SK-N-SH (cell line): ENCODE results near the gene ZNF132. TPM values are rescaled to one million over a fixed set of nuclear protein-coding genes. Genes with fewer than 3 reads are reported as not detected.

ENCODE experiments used
- CTCF ChIA-PET: fragments of 300-600, 350-600 bp; formaldehyde crosslinking; extraction: SDS; loops from one replicate; lab custom pipeline; 2021; lab: Yijun Ruan, JAX
- POLR2A ChIA-PET: fragments of 350-600 bp; sonication (Branson Sonifier 250); formaldehyde crosslinking; extraction: SDS; loops from one replicate; lab custom pipeline; 2020; ENCODE audit warnings: antibody characterized with exemption, inconsistent platforms; lab: Yijun Ruan, JAX
- DNase-seq: peaks from one replicate; pipeline ENCODE4 v3.0.0; 2012
- H2AFZ ChIP-seq: fragments of 200-600 bp; sonication (generic); 2 replicates; pipeline ENCODE4 v1.8.1; 2016; ENCODE audit warnings: antibody characterized with exemption, mild to moderate bottlenecking, low read depth
- H3F3A ChIP-seq: fragments of 200-600 bp; sonication (generic); replicated peaks from 2 replicates; pipeline ENCODE3; 2016; ENCODE audit warnings: antibody characterized with exemption, mild to moderate bottlenecking; ENCODE audit not compliant: insufficient read depth
- H3K27ac ChIP-seq, 2 experiments: fragments of 200-500 bp in 1 of 2; fragments of 200-600 bp in 1 of 2; sonication (Bioruptor generic) in 1 of 2; sonication (generic), shearing (Covaris generic) in 1 of 2; 2 replicates each; pipeline versions ENCODE4 v1.5.1 to v1.6.1; 2014 to 2016; ENCODE audit warnings: low read depth in 2 of 2, inconsistent platforms in 1 of 2, low read length in 1 of 2, mild to moderate bottlenecking in 1 of 2, mixed read lengths in 1 of 2
- H3K27me3 ChIP-seq: fragments of 200-600 bp; sonication (generic), shearing (Covaris generic); 2 replicates; pipeline ENCODE4 v1.6.1; 2016; ENCODE audit warnings: mixed run types; ENCODE audit not compliant: insufficient read depth
- H3K36me3 ChIP-seq, 2 experiments: fragments of 200-500 bp in 1 of 2; fragments of 200-600 bp in 1 of 2; sonication (Bioruptor generic) in 1 of 2; sonication (generic) in 1 of 2; replicated peaks in 1 of 2; 2 replicates each; pipeline versions ENCODE3 to v1.5.1; 2014 to 2016; ENCODE audit warnings: low read length in 1 of 2, mild to moderate bottlenecking in 1 of 2; ENCODE audit not compliant: insufficient read depth in 2 of 2, control insufficient read depth in 1 of 2
- H3K4me1 ChIP-seq, 2 experiments: fragments of 200-500 bp in 1 of 2; fragments of 200-600 bp in 1 of 2; sonication (Bioruptor generic) in 1 of 2; sonication (generic), shearing (Covaris generic) in 1 of 2; 2 replicates each; pipeline versions ENCODE4 v1.5.1 to v1.6.1; 2014 to 2016; ENCODE audit warnings: low read depth in 1 of 2, low read length in 1 of 2, mixed run types in 1 of 2; ENCODE audit not compliant: insufficient read depth in 2 of 2, control insufficient read depth in 1 of 2
- H3K4me2 ChIP-seq: fragments of 200-600 bp; sonication (generic), shearing (Covaris generic); 2 replicates; pipeline ENCODE4 v1.6.1; 2017; ENCODE audit warnings: mixed run types
- H3K4me3 ChIP-seq, 2 experiments: fragments of 200-500 bp in 1 of 2; fragments of 200-600 bp in 1 of 2; sonication (Bioruptor generic) in 1 of 2; sonication (generic), shearing (Covaris generic) in 1 of 2; 2 replicates each; pipeline versions ENCODE4 v1.5.1 to v1.8.1; 2014 to 2016; ENCODE audit warnings: low read depth in 2 of 2, inconsistent platforms in 1 of 2, low read length in 1 of 2, mild to moderate bottlenecking in 1 of 2, mixed read lengths in 1 of 2, moderate library complexity in 1 of 2
- H3K79me2 ChIP-seq: fragments of 200-600 bp; sonication (generic); 2 replicates; pipeline ENCODE4 v1.8.1; 2017; ENCODE audit warnings: mild to moderate bottlenecking; ENCODE audit not compliant: insufficient read depth
- H3K9ac ChIP-seq: fragments of 200-600 bp; sonication (generic); 2 replicates; pipeline ENCODE4 v1.6.1; 2017; ENCODE audit warnings: mixed run types
- H3K9me2 ChIP-seq: fragments of 200-600 bp; sonication (generic); 2 replicates; pipeline ENCODE4 v1.6.1; 2017; ENCODE audit warnings: mixed run types
- H3K9me3 ChIP-seq: fragments of 200-600 bp; sonication (generic); 2 replicates; pipeline ENCODE4 v1.6.1; 2017; ENCODE audit warnings: mixed run types, mild to moderate bottlenecking, moderate library complexity
- H4K20me1 ChIP-seq: fragments of 200-600 bp; sonication (generic); 2 replicates; pipeline ENCODE4 v1.6.1; 2017; ENCODE audit warnings: mild to moderate bottlenecking, mixed run types; ENCODE audit not compliant: insufficient read depth
- CHD2 ChIP-seq: fragments of 150-350 bp; IDR thresholded peaks from 2 replicates; pipeline ENCODE4 v1.6.1; 2018; ENCODE audit warnings: low read length; ENCODE audit not compliant: partially characterized antibody
- EP300 ChIP-seq, 2 experiments: IDR thresholded peaks; 2 replicates each; pipeline versions ENCODE4 v1.4.0 to v1.6.1; 2012; ENCODE audit warnings: borderline replicate concordance in 1 of 2, low read depth in 1 of 2, low read length in 1 of 2
- EZH2phosphoT487 ChIP-seq: fragments of 200-600 bp; sonication (generic); IDR thresholded peaks from 2 replicates; pipeline ENCODE4 v1.6.1; 2017; ENCODE audit warnings: low read depth, mixed run types, mild to moderate bottlenecking, antibody characterized with exemption, moderate library complexity, borderline replicate concordance
- FOSL2 ChIP-seq: IDR thresholded peaks from 2 replicates; pipeline ENCODE4 v1.4.0; 2012; ENCODE audit warnings: low read depth, mild to moderate bottlenecking, moderate library complexity, borderline replicate concordance
- GATA2 ChIP-seq: sonication (generic); formaldehyde crosslinking; IDR thresholded peaks from 2 replicates; pipeline ENCODE4 v1.5.0; 2020; ENCODE audit warnings: mild to moderate bottlenecking, missing genetic modification reagents
- IRF3 ChIP-seq: fragments of 150-350 bp; IDR thresholded peaks from 2 replicates; pipeline ENCODE4 v1.6.1; 2016; ENCODE audit warnings: mild to moderate bottlenecking, low read depth, low read length
- MAX ChIP-seq: IDR thresholded peaks from 2 replicates; pipeline ENCODE4 v1.4.0; 2012; ENCODE audit warnings: low read depth
- MXI1 ChIP-seq: IDR thresholded peaks from 2 replicates; pipeline ENCODE4 v1.6.1; 2012; ENCODE audit warnings: mild to moderate bottlenecking, low read depth, low read length, improper control_type of control experiment
- NFIC ChIP-seq: IDR thresholded peaks from 2 replicates; pipeline ENCODE4 v1.4.0; 2012; ENCODE audit warnings: borderline replicate concordance
- NRF1 ChIP-seq: IDR thresholded peaks from 2 replicates; pipeline ENCODE4 v1.6.1; 2012; ENCODE audit warnings: low read depth, mild to moderate bottlenecking, low read length
- POLR2AphosphoS5 ChIP-seq: IDR thresholded peaks from 2 replicates; pipeline ENCODE4 v1.6.1; 2012; ENCODE audit warnings: low read depth, low read length
- RFX5 ChIP-seq: IDR thresholded peaks from 2 replicates; pipeline ENCODE4 v1.6.1; 2012; ENCODE audit warnings: mild to moderate bottlenecking, improper control_type of control experiment, low read length
- SIN3A ChIP-seq: IDR thresholded peaks from 2 replicates; pipeline ENCODE4 v1.6.1; 2012; ENCODE audit warnings: low read depth, mild to moderate bottlenecking, low read length, moderate library complexity, borderline replicate concordance
- SMC3 ChIP-seq: IDR thresholded peaks from 2 replicates; pipeline ENCODE4 v1.6.1; 2012; ENCODE audit warnings: low read depth, low read length, improper control_type of control experiment
- TCF12 ChIP-seq: IDR thresholded peaks from 2 replicates; pipeline ENCODE4 v1.4.0; 2012
- WGBS: methylation state at CpG from one replicate; pipeline ENCODE4 v1.1.6; 2017; ENCODE audit warnings: low lambda C conversion rate; 5-methylcytosine and 5-hydroxymethylcytosine counted together
- polyA plus RNA-seq, 3 experiments: library from polyadenylated mRNA; depleted of rRNA; stranded (reverse); fragments of >200 nt; gene quantifications; 2 replicates each; pipeline ENCODE4 v1.2.3, GENCODE V29; 2012

ZNF132 gene
- polyA plus RNA-seq, 1 of the 3 experiments (the other 2 are of a cell fraction), result 1.3 TPM

DNA sequence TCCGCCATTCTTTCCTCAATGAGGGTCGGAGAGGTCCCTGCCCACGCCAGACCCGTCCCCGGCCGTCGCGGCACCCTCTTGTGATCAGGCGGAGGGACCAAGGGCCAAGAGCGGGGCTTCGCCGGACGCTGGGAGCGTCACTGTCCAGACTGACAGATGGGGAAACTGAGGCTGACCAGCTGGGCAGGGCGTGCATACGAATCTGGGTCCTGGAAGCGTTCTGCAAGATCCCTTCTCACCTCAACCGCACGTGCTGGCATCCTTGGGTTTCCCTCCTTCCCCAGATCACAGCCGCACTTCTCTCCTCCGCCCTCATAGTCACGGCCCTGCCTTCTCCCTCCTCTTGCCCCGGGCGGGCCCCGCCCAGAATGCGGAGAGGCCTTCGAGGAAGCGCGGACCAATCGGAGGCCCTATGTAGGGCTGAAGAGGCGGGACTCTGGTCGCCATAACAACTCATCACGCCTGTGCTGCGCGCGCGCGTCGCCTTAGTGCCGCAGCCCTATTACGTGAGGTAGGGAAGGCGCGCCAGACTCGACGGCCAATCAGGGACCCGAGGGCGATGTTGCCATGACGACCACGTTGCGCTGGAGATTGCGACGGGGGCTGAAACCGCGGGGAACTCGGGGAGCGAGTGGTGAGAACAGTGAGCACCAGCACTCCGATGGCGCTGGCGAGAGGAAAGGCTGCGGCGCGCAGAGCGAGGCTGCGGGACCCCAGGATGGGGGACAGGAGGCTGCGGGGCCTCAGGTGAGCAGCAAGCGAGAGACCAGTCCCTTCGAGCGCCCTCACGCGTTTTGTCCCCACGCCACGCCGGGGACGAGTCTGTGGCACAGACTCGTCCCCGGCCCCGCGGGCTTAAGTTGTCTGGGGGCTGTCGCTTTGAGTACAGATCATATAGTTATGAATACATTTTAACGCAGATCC is 38.8 kb downstream of the ZNF132 start (continued):
- peak; percentile 99 for TF ChIP-seq RFX5
- TF ChIP-seq MAX, result peak; percentile 73
- no peak for TF ChIP-seq EZH2phosphoT487
- no peak; the same call in 1 of the 2 replicates for TF ChIP-seq SIN3A
- no peak for TF ChIP-seq GATA2 (CRISPR knock-in tag)
- TF ChIP-seq SMC3, result no peak
- peak; percentile 82 for TF ChIP-seq NRF1

- Histone ChIP-seq H3K79me2 (peaks cover 17% of the 10 kb centered on the region), H3K4me2 (peak overlapping the region; percentile 100), H3K9ac (peak overlapping the region; percentile 70), H3K9me3 (no peaks in the 10 kb centered on the region), H3K4me3 (peak overlapping the region; percentile 66 to 83), H3K36me3 (no peaks in the 10 kb centered on the region), H4K20me1 (no peaks in the 10 kb centered on the region), H3K27me3 (no peaks in the 10 kb centered on the region), H3K4me1 (peaks cover 6 to 20% of the 10 kb centered on the region in 2 experiments; a peak in 2 of 4 replicates), H3K27ac (peak overlapping the region; percentile 43 to 87; a peak in 3 of 4 replicates), H3K9me2 (no peaks in the 10 kb centered on the region), H2AFZ (peak overlapping the region; percentile 77; the same call in 1 of the 2 replicates), H3F3A (peaks cover 22% of the 10 kb centered on the region)
- WGBS, result 40% methylated on average over 18 of the region's 18 CpGs
- peak; percentile 82 for DNase-seq
- ChIA-PET POLR2A (interaction anchor here (1.6 kb wide), 1 partner anchor 38 kb away, joined by 6 read pairs; the partner anchor contains the start of gene ZNF497), CTCF (interaction anchor here (2.2 kb wide), 1 partner anchor 119 kb away, joined by 7 read pairs; the partner anchor contains the start of gene ZBTB45)
- TF ChIP-seq POLR2AphosphoS5 (peak; percentile 41; the same call in 1 of the 2 replicates), MXI1 (0 out of 2 replicates have a peak, but pooled peaks have one; percentile 25), TCF12 (no peak)
These were observed 39.5 kb downstream of the ZNF132 start for GRCh38 chr19:58400316-58400915.

DNA sequence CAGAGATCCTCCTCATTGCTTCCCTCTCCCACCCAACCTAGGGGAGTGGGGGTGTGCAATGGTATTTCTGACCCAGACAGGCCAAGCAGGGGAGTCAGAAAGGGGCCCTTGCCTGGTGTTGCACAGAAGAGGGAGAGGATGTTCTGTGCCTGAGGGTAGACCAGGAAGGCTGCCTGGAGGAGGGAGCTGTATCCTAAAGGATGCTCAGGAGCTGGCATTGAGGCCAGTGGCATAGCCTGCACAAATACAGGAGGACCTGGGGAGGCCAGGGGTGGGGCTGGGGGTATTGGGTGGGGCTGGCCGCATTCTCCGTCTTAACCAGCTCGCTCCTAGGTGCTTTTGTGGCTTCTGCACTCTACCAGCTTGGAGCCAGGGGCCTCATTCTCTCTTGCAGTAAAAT is 40.0 kb downstream of the ZNF132 start:
- Histone ChIP-seq H3K36me3 (peaks cover 0 to 5% of the 10 kb centered on the region in 2 experiments), H3K9ac (no peak overlapping the region), H3K9me3 (no peaks in the 10 kb centered on the region), H3K4me3 (peak overlapping the region; percentile 66 to 83; a peak in 3 of 4 replicates), H3K4me2 (peak overlapping the region; percentile 100), H3K9me2 (no peaks in the 10 kb centered on the region), H2AFZ (no peak overlapping the region), H4K20me1 (no peaks in the 10 kb centered on the region), H3K27ac (peak overlapping the region in 1 of 2 experiments; percentile 87; a peak in 2 of 4 replicates), H3K27me3 (no peaks in the 10 kb centered on the region), H3F3A (peaks cover 27% of the 10 kb centered on the region), H3K4me1 (peaks cover 6 to 20% of the 10 kb centered on the region in 2 experiments; a peak in 2 of 4 replicates), H3K79me2 (peaks cover 17% of the 10 kb centered on the region)
- CTCF ChIA-PET, result interaction anchor here (2.2 kb wide), 1 partner anchor 120 kb away, joined by 7 read pairs; the partner anchor contains the start of gene ZBTB45
- POLR2A ChIA-PET, result interaction anchor here (1.6 kb wide), 1 partner anchor 37 kb away, joined by 6 read pairs; the partner anchor contains the start of gene ZNF497
- no CpG with 5 or more reads among the region's 3 CpGs for WGBS
- DNase-seq, result no peak
- no peak for TF ChIP-seq IRF3
- no peak for TF ChIP-seq SIN3A
- no peak for TF ChIP-seq EP300 (IDR thresholded peaks at IDR 0.05; ENCODE audit: borderline replicate concordance in 1 of 2, low read depth in 1 of 2, low read length in 1 of 2)
- no peak for TF ChIP-seq NFIC
- no peak for TF ChIP-seq TCF12
- TF ChIP-seq EZH2phosphoT487, result no peak
- no peak for TF ChIP-seq FOSL2
- no peak for TF ChIP-seq CHD2
